HL-60 (cell line): ENCODE results near the gene COL6A2.

Source experiments
- DNase-seq, 2 experiments: peaks; one replicate each; pipeline ENCODE4 v3.0.0-alpha.2; 2010 to 2020; ENCODE audit warnings: low read depth in 1 of 2, low spot score in 1 of 2
- H3K27ac ChIP-seq: fragments of 250-450 bp; sonication (Bioruptor Pico); replicated peaks from 2 replicates; pipeline ENCODE4 v1.5.1; 2020; ENCODE audit warnings: mild to moderate bottlenecking, moderate library complexity
- H3K27me3 ChIP-seq: fragments of 250-450 bp; sonication (Bioruptor Pico); 2 replicates; pipeline ENCODE4 v1.5.1; 2021; ENCODE audit warnings: mild to moderate bottlenecking, moderate library complexity; ENCODE audit not compliant: insufficient read depth, poor library complexity, severe bottlenecking
- H3K4me3 ChIP-seq: replicated peaks from 2 replicates; pipeline ENCODE4 v1.5.1; 2011; ENCODE audit warnings: mild to moderate bottlenecking, control low read depth, low read length; ENCODE audit not compliant: insufficient read depth
- CTCF ChIP-seq: IDR thresholded peaks from one replicate; pipeline ENCODE4 v1.5.1; 2011; ENCODE audit warnings: low read length, control low read depth, inconsistent platforms; ENCODE audit not compliant: insufficient read depth
- GABPA ChIP-seq: IDR thresholded peaks from 2 replicates; pipeline ENCODE4 v1.6.1; 2012; ENCODE audit warnings: low read depth
- POLR2AphosphoS5 ChIP-seq: IDR thresholded peaks from 2 replicates; pipeline ENCODE4 v1.6.1; 2012; ENCODE audit warnings: low read depth
- SPI1 ChIP-seq: IDR thresholded peaks from 2 replicates; pipeline ENCODE4 v1.6.1; 2012; ENCODE audit warnings: low read depth, mild to moderate bottlenecking, borderline replicate concordance
- TF ChIP-seq, protein P1 (sequence below): IDR thresholded peaks from 2 replicates; pipeline ENCODE4 v1.6.1; 2012; ENCODE audit warnings: low read depth; ENCODE audit not compliant: insufficient replicate concordance

COL6A2 gene

GRCh38 chr21:46063734-46064680, 33.9 kb upstream of the COL6A2 start:
- Histone ChIP-seq H3K4me3 (no peak overlapping the region), H3K27me3 (peaks cover 12% of the 10 kb centered on the region), H3K27ac (no peak overlapping the region)
- TF ChIP-seq, protein P1, sequence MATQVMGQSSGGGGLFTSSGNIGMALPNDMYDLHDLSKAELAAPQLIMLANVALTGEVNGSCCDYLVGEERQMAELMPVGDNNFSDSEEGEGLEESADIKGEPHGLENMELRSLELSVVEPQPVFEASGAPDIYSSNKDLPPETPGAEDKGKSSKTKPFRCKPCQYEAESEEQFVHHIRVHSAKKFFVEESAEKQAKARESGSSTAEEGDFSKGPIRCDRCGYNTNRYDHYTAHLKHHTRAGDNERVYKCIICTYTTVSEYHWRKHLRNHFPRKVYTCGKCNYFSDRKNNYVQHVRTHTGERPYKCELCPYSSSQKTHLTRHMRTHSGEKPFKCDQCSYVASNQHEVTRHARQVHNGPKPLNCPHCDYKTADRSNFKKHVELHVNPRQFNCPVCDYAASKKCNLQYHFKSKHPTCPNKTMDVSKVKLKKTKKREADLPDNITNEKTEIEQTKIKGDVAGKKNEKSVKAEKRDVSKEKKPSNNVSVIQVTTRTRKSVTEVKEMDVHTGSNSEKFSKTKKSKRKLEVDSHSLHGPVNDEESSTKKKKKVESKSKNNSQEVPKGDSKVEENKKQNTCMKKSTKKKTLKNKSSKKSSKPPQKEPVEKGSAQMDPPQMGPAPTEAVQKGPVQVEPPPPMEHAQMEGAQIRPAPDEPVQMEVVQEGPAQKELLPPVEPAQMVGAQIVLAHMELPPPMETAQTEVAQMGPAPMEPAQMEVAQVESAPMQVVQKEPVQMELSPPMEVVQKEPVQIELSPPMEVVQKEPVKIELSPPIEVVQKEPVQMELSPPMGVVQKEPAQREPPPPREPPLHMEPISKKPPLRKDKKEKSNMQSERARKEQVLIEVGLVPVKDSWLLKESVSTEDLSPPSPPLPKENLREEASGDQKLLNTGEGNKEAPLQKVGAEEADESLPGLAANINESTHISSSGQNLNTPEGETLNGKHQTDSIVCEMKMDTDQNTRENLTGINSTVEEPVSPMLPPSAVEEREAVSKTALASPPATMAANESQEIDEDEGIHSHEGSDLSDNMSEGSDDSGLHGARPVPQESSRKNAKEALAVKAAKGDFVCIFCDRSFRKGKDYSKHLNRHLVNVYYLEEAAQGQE, result no peak
- TF ChIP-seq POLR2AphosphoS5 (no peak), SPI1 (no peak), CTCF (no peak), GABPA (no peak)
- DNase-seq, result no peak

DNA sequence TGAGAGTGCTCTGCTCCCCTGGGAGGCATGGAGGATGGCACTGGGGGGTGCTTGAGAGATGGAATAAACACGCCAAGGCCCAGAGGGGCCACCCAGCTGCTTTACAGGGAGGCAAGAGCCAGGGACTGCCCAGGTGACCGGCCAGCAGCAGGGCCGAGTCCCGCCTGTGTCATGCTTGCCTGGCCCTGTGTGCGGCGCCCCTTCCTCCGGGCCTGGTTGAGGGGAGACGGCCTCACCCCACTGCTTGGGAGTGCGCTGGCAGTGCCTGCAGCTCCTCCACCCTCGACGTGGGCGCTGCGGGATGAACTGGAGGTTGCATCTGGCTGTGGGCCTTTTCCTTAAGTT, 33.1 kb upstream of the COL6A2 start:
- no peak for DNase-seq
- Histone ChIP-seq H3K27me3 (peaks cover 12% of the 10 kb centered on the region), H3K27ac (no peak overlapping the region), H3K4me3 (no peak overlapping the region)
- TF ChIP-seq GABPA (no peak), CTCF (no peak), POLR2AphosphoS5 (no peak), SPI1 (no peak)
- TF ChIP-seq, protein P1, result no peak

DNA sequence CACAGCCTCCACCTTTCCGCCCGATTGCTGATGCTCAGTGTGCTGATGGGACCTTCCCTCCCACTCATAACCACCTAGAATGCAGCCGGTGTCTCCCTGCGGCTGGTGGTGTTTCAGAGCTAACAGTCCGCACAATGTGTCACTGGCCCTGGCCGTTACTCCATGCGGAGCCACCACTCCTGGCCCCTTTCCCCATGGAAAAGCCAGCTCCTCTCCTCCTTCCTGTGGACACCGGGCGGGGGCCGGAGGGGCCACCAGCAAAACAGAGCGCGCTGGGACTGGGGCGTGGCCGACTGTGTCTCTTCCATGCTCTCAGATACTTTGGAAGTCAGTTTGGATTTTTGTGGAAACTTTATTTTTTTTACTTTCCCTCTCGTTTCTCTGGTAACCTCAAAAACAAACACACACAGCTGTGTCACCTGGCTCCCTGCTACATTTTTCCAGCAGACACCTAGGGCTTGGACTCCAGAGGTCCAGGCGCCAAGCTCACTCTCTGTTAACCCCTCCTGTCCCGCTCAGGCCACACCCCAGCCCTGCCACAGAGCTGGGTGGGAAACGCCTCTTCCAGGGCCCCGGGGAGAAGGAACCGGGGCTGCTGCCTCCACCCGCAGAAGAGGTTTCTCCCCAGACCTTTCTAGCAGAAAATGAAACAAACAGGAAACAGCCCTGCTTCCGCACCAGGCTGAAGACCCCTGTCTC, 32.5 kb upstream of the COL6A2 start:
- TF ChIP-seq CTCF, result no peak
- TF ChIP-seq SPI1, result no peak
- TF ChIP-seq POLR2AphosphoS5, result no peak
- no peak for TF ChIP-seq GABPA
- TF ChIP-seq, protein P1, result no peak
- Histone ChIP-seq H3K27ac (no peak overlapping the region), H3K4me3 (no peak overlapping the region), H3K27me3 (peaks cover 12% of the 10 kb centered on the region)
- DNase-seq, result no peak
